ENCODE results near the gene PPL.

DNA sequence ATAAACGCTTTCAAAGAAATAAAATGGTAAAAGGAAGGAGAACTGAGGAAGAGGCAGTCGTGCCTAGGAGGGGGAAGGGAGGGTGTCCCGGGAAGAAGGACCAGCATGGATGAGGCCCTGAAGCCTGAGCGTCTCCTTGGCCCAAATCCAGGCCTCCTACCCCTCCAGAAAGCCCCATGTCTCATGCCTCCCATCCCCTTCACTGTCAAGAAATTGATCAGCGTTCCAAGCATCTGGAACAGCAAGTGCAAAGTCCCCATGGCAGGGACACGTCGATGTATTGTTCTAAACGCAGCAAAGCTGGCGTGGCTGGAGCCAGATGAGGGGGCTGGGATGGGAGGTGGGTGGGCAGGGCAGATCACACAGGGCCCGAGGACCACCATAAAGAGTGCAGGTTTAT lies 43.7 kb upstream of the PPL start:
- no peak for TF ChIP-seq POLR2A (IDR thresholded peaks at IDR 0.05)
- TF ChIP-seq, protein P1, sequence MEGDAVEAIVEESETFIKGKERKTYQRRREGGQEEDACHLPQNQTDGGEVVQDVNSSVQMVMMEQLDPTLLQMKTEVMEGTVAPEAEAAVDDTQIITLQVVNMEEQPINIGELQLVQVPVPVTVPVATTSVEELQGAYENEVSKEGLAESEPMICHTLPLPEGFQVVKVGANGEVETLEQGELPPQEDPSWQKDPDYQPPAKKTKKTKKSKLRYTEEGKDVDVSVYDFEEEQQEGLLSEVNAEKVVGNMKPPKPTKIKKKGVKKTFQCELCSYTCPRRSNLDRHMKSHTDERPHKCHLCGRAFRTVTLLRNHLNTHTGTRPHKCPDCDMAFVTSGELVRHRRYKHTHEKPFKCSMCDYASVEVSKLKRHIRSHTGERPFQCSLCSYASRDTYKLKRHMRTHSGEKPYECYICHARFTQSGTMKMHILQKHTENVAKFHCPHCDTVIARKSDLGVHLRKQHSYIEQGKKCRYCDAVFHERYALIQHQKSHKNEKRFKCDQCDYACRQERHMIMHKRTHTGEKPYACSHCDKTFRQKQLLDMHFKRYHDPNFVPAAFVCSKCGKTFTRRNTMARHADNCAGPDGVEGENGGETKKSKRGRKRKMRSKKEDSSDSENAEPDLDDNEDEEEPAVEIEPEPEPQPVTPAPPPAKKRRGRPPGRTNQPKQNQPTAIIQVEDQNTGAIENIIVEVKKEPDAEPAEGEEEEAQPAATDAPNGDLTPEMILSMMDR (IDR thresholded peaks at IDR 0.05): no peak

Data from testis (tissue), 2 donors.